ENCODE data around the gene C18orf54.
"Not testable (repeated sequence)": the region's sequence is repeated elsewhere in the genome, so short reads cannot be mapped to it uniquely, and the experiment has no call there.

C18orf54 gene

DNA sequence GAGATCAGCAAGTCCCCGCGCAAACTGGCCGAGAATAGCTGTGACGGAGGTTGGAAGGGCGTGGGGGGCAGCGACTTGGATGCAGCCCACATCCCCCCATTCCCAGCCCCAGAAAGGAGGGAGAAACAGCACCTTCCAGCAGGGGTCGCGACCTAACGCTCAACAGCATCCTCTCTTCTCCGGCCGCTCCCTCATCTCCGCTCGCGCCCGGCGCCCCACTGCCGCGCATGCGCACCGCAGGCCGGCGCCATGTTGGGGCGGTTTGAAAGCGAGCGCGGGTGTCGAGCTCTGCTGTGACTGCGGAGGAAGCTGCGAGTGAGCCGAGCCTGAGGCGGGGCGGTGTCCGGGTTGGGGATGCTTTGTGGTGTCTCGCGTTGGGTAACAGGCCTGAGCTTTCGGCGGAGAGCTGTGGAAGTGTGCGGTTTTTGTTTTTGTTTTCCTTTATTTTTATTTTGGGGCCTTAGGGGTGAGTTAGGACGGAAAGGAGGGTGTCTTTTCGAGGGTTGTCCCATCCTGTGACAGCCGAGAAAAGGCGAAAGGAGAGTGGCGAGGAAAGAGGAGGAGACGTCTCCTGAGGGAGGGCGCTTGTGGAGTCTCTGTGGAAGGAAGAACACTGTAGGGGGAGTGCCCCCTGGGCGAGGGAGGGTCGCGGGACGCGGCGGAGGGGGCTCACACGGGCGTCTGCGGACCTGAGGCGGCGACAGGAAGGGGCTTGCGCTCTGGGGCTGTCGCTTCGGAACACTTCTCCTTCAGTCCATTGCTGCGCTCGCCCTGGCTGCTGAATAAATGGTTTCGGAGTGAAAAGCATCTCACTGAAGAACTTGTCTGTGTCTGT is at the start of gene C18orf54, which contains the start of gene STARD6:
Gene C18orf54 (plus strand): TSS at position 247 of the 835 bp plus-strand sequence. CDS start 2,667 bp downstream, outside the sequence.
Gene STARD6 (minus strand): TSS at position 199 of the 835 bp plus-strand sequence. CDS start 3,285 bp downstream, outside the sequence.
- peak; percentile 95 for DNase-seq

DNA sequence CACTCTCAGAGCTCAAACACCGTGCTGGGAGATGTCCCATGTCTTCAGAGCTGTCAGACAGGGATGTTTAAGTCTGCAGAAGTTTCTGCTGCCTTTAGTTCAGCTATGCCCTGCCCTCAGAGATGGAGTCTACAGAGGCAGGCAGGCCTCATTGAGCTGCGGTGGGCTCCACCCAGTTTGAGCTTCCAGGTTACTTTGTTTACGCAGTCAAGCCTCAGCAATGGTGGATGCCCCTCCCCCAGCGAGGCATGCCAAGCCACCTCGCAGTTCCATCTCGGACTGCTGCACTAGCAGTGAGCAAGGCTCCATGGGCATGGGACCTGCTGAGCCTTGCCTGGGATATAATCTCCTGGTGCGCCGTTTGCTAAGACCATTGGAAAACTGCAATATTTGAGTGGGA is 48.1 kb upstream of the C18orf54 start:
- DNase-seq = not testable (repeated sequence)

GRCh38 chr18:54316071-54316820 is 41.5 kb upstream of the C18orf54 start:
- no peak for DNase-seq

GRCh38 chr18:54323561-54323960 is 34.1 kb upstream of the C18orf54 start:
- DNase-seq = no peak

- no peak for DNase-seq
Observed at GRCh38 chr18:54323970-54324369, 33.7 kb upstream of the C18orf54 start.

- no peak for DNase-seq
Observed at GRCh38 chr18:54327818-54328217, 29.9 kb upstream of the C18orf54 start.

DNA sequence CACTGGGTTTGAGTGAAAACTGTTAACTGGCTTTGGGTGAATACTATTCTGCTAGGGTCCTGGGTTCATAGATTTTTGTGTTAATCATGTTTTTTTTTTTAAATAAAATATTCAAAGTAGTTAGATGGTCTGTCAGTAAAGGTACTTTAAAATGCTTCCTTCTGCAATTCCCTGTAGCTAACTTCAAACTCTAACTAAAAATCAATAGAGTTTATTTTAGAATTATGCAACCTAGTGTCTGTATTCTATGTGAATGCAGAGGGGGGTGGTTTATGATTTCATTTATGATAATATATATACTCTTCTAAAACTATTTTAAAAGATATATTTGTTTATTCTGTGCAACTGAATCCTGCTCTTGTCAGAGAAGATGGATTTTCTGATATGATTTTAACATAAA is 27.9 kb upstream of the C18orf54 start:
- no peak for DNase-seq

DNA sequence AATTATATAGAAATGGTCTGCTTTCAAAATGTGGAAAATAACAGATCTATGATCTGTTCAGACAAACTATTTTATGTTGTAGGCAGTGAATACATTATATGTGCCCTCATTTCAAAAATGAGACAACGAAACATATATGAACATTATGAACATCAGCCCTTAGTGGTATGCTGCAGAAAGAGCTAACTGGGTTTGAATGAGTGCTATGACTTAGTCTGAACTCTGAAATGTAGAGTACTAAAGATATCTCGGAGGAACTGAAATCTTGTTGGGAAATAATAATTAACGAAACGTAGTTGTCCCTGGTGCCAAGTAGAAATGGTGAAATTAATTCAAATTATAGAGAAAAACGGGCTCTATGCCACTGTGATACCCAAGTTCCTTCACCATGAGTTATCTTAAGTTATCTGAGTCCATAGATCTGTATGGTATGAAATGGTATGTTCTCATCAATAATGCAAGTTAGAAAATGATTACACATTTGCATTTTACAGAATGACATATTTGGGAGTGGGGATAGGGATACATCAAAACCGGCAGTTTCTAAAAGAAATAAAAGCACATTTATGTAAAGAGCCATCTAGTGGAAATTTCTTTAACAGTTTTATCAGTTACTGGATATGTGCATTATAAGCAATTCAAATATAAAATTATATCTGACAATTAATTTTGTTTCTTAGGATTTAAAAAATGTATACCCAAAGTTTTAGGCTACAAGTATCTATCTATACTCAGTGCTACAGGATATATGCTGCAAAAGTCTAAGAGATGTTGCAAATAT is 26.7 kb upstream of the C18orf54 start:
- DNase-seq = no peak

DNA sequence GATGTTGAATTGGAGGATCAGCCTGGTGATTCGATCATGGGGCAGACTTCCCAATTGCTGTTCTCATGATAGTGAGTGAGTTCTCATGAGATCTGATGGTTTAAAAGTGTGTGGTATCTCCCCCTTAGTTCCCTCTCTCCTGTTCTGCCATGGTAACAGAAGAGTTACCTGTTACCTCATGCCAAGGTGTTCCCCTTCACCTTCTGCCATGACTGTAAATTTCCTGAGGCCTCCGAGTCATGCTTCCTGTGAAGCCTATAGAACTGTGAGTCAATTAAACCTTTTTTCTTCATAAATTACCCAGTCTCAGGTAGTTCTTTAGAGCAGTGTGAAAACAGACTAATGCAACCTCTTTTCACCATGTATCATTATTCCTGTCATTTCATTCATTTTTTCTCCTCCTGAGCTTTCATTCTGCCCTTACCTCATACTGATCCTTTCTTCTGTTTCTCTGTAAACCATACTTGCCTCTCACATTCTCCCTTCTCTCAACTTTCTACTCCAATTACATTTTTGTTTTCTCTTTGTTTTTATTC is 22.0 kb upstream of the C18orf54 start:
- no peak for DNase-seq

- no peak for DNase-seq
Observed at GRCh38 chr18:54338230-54338629, 19.5 kb upstream of the C18orf54 start.

DNA sequence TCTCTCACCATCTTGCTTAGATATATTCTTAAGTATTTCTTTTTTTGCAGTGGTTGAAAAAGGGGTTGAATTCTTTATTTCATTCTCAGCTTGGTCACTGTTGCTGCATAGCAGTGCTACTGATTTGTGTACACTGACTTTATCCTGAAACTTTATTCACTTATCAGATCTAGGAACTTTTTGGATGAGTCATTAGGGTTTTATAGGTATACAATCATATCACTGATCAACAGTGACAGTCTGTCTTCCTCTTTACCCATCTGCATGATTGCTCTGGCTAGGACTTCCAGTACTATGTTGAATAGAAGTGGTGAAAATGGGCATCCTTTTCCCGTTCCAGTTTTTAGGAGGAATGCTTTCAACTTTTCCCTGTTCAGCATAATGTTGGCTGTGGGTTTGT is 6.5 kb upstream of the C18orf54 start:
- no peak for DNase-seq

GRCh38 chr18:54357082-54357659 is 535 bp upstream of the C18orf54 start:
- DNase-seq = no peak

- no peak for DNase-seq
Observed at GRCh38 chr18:54358495-54359040, 862 bp downstream of the C18orf54 start.

DNA sequence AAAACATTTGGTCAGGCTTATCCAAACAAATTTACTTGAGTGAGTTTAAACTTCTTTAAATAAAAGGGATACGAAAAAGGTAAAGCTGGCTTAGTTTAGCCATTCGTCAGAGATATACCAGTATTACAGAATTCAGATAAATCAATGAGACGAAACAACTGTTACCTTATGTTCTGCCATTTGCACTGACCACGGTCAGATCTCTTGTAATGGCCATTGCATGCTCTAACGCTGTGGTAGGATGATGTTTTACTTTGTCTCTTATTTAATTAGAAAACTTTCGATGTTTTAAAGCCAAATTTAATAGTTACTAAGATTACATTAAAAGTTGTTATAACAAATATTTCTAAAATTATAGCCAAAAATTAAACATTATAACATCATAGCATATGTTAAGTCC is 1.5 kb downstream of the C18orf54 start:
- DNase-seq = no peak

DNA sequence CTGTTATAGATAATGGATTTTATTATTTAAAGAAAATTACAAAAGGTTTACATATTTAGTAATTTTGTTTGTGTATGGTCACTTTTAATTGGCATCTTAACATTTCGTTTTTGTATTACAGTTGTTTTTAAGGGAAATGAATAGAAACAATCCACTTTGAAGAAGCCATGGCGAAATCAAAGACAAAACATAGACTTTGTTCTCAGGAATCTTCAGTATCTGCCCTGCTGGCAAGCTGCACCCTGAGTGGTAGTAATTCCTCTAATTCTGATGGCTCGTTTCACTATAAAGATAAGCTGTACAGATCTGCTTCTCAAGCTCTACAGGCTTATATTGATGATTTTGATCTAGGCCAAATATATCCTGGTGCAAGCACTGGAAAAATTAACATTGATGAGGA is 2.7 kb downstream of the C18orf54 start:
- DNase-seq = no peak

- no peak for DNase-seq
Observed at GRCh38 chr18:54378057-54378456, 20.4 kb downstream of the C18orf54 start.

GRCh38 chr18:54381640-54382039 is 23.9 kb downstream of the C18orf54 start:
- DNase-seq = no peak

GRCh38 chr18:54382076-54382475 is 24.4 kb downstream of the C18orf54 start:
- no peak for DNase-seq

GRCh38 chr18:54382733-54383252 is 25.1 kb downstream of the C18orf54 start:
- DNase-seq = no peak

DNA sequence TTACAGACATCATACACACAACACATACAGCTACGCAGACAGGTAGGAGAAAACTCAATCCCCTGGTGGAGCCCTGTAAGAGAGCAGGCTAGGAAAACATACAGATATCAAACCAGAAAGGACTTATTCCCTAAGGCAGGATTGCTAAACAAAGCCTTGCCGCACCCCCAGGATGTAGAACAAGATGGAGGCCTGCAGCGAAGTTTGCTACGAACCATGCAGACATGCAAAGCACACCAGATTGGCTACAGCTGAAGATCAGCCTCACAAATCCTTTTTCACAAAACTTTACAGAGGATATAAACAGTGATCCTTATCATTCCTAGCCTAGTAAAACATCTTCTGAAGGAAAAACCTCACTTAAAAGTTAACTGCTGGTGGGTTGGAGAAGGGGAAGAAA is 28.3 kb downstream of the C18orf54 start:
- DNase-seq = no peak

DNA sequence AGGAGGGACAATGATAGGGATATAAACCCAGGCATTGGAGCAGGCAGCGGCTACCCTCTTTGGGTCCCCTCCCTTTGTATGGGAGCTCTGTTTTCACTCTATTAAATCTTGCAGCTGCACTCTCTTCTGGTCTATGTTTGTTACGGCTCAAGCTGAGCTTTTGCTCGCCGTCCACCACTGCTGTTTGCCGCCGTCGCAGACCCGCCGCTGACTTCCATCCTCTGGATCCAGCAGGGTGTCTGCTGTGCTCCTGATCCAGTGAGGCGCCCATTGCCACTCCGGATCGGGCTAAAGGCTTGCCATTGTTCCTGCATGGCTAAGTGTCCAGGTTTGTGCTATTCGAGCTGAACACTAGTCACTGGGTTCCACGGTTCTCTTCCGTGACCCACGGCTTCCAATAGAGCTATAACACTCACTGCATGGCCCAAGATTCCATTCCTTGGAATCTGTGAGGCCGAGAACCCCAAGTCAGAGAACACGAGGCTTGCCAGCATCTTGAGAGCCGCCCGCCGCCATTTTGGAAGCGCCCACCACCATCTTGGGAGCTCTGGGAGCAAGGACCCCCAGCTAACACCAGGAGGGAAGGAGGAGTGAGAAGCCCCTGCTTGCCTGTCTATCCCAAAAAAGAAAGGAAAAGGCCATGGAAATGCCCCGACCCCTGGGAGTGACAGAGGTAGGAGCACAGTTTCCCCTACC is 29.2 kb downstream of the C18orf54 start:
- not testable (repeated sequence) for DNase-seq

Measured in right hindlimb (tissue), 1 donor.